H1 (cell line): Measurements from ENCODE around the gene ADAMTSL2. TPM values are rescaled to one million over a fixed set of nuclear protein-coding genes. Genes with fewer than 3 reads are reported as not detected.
A peak's percentile ranks its signal among the peaks of the same experiment; 100 is the strongest.

Experiments used
- CTCF ChIA-PET: fragments of 300-600 bp; sonication (Branson Sonifier 250); formaldehyde crosslinking; loops from one replicate; lab custom pipeline; 2021; ENCODE audit not compliant: partially characterized antibody; lab: Charles Lee
- POLR2A ChIA-PET: fragments of 300-600 bp; sonication (Branson Sonifier 250); formaldehyde crosslinking; loops from one replicate; lab custom pipeline; 2021; ENCODE audit warnings: inconsistent platforms; ENCODE audit not compliant: partially characterized antibody; lab: Charles Lee
- DNase-seq, 2 experiments: peaks; one replicate each; pipeline versions ENCODE4 v3.0.0 to v3.0.0-alpha.2; 2010 to 2022; ENCODE audit warnings: low spot score in 2 of 2, low read depth in 1 of 2, mixed read lengths in 1 of 2
- FAIRE-seq: peaks from 2 replicates; lab custom pipeline; 2011; peaks lifted over from hg19 to GRCh38; lab: Jason Lieb, UNC
- H2AFZ ChIP-seq: 2 replicates; pipeline ENCODE4 v1.8.1; 2012; ENCODE audit warnings: low read length, inconsistent platforms
- H2AK5ac ChIP-seq: 2 replicates; pipeline ENCODE4 v1.6.1; 2013; ENCODE audit warnings: low read depth, low read length
- H2BK120ac ChIP-seq: replicated peaks from 2 replicates; pipeline ENCODE3; 2013; ENCODE audit warnings: low read depth, low read length, inconsistent platforms
- H2BK12ac ChIP-seq: 2 replicates; pipeline ENCODE4 v1.6.1; 2013; ENCODE audit warnings: low read depth, low read length
- H2BK15ac ChIP-seq: 2 replicates; pipeline ENCODE4 v1.6.1; 2013; ENCODE audit warnings: low read length
- H2BK20ac ChIP-seq: 2 replicates; pipeline ENCODE4 v1.6.1; 2013; ENCODE audit warnings: low read length
- H2BK5ac ChIP-seq: 2 replicates; pipeline ENCODE4 v1.6.1; 2013; ENCODE audit warnings: low read depth, low read length
- H3K14ac ChIP-seq: 2 replicates; pipeline ENCODE4 v1.6.1; 2013; ENCODE audit warnings: inconsistent platforms; ENCODE audit not compliant: insufficient read length
- H3K18ac ChIP-seq: 2 replicates; pipeline ENCODE4 v1.6.1; 2013; ENCODE audit warnings: low read length; ENCODE audit errors: extremely low read depth
- H3K23ac ChIP-seq: 2 replicates; pipeline ENCODE4 v1.6.1; 2013; ENCODE audit warnings: inconsistent platforms; ENCODE audit not compliant: insufficient read length
- H3K23me2 ChIP-seq: 2 replicates; pipeline ENCODE4 v1.6.1; 2013; ENCODE audit warnings: low read depth, low read length
- H3K27ac ChIP-seq: 2 replicates; pipeline ENCODE4 v1.6.1; 2011; ENCODE audit warnings: low read depth, low read length, inconsistent platforms
- H3K27me3 ChIP-seq, 4 experiments: replicated peaks in 1 of 4; 1 replicate in 1 of 4; 2 replicates in 3 of 4; pipeline versions ENCODE4 v1.6.1 to v1.8.1; 2011 to 2013; ENCODE audit warnings: low read length in 3 of 4, mild to moderate bottlenecking in 3 of 4, inconsistent platforms in 2 of 4, mixed read lengths in 2 of 4, moderate library complexity in 1 of 4; ENCODE audit not compliant: control insufficient read depth in 3 of 4, insufficient read depth in 3 of 4; ENCODE audit errors: extremely low read depth in 1 of 4
- H3K36me3 ChIP-seq, 4 experiments: 2 replicates each; pipeline versions ENCODE4 v1.6.1 to v1.8.1; 2011 to 2013; ENCODE audit warnings: mild to moderate bottlenecking in 4 of 4, low read length in 3 of 4, moderate library complexity in 2 of 4, control low read depth in 1 of 4, inconsistent platforms in 1 of 4; ENCODE audit not compliant: insufficient read depth in 4 of 4, control insufficient read depth in 2 of 4
- H3K4ac ChIP-seq: replicated peaks from 2 replicates; pipeline ENCODE3; 2013; ENCODE audit warnings: low read length, low read depth, mixed read lengths, inconsistent platforms; ENCODE audit not compliant: insufficient read length
- H3K4me1 ChIP-seq, 4 experiments: replicated peaks in 1 of 4; 1 replicate in 1 of 4; 2 replicates in 3 of 4; pipeline versions ENCODE4 v1.6.1 to v1.8.1; 2011 to 2013; ENCODE audit warnings: low read length in 3 of 4, inconsistent platforms in 2 of 4, mixed read lengths in 1 of 4; ENCODE audit not compliant: insufficient read depth in 4 of 4, control insufficient read depth in 3 of 4
- H3K4me2 ChIP-seq, 2 experiments: 2 replicates each; pipeline versions ENCODE4 v1.6.1 to v1.8.1; 2011 to 2013; ENCODE audit warnings: low read depth in 2 of 2, low read length in 2 of 2, control low read depth in 1 of 2, inconsistent platforms in 1 of 2, mild to moderate bottlenecking in 1 of 2; ENCODE audit not compliant: insufficient read depth in 1 of 2
- H3K4me3 ChIP-seq, 4 experiments: fragments of 200-600, 300-600 bp in 1 of 4; sonication (generic), shearing (Covaris generic), sonication (Bioruptor Twin) in 1 of 4; 2 replicates each; pipeline versions ENCODE4 v1.5.1 to v1.8.1; 2011 to 2016; ENCODE audit warnings: low read length in 4 of 4, low read depth in 3 of 4, control low read depth in 2 of 4, inconsistent platforms in 2 of 4, mild to moderate bottlenecking in 2 of 4, mixed read lengths in 1 of 4, moderate library complexity in 1 of 4; ENCODE audit not compliant: insufficient read depth in 2 of 4; ENCODE audit errors: extremely low read depth in 1 of 4
- H3K56ac ChIP-seq: replicated peaks from 2 replicates; pipeline ENCODE3; 2013; ENCODE audit warnings: low read depth, mild to moderate bottlenecking, mixed read lengths, low read length, inconsistent platforms; ENCODE audit not compliant: insufficient read length
- H3K79me1 ChIP-seq: 2 replicates; pipeline ENCODE4 v1.6.1; 2013; ENCODE audit warnings: low read depth, low read length, control low read depth
- H3K79me2 ChIP-seq, 2 experiments: 2 replicates each; pipeline versions ENCODE4 v1.6.1 to v1.8.1; 2012 to 2013; ENCODE audit warnings: low read length in 2 of 2, mild to moderate bottlenecking in 2 of 2, inconsistent platforms in 1 of 2; ENCODE audit not compliant: insufficient read depth in 2 of 2, control insufficient read depth in 1 of 2
- H3K9ac ChIP-seq, 4 experiments: replicated peaks in 1 of 4; 1 replicate in 1 of 4; 2 replicates in 3 of 4; pipeline versions ENCODE4 v1.6.1 to v1.8.1; 2011 to 2013; ENCODE audit warnings: low read depth in 3 of 4, low read length in 3 of 4, control low read depth in 2 of 4, mild to moderate bottlenecking in 2 of 4, moderate library complexity in 2 of 4, inconsistent platforms in 1 of 4; ENCODE audit errors: extremely low read depth in 1 of 4
- H3K9me3 ChIP-seq, 2 experiments: 2 replicates each; pipeline versions ENCODE4 v1.6.1 to v1.8.1; 2012 to 2013; ENCODE audit warnings: mild to moderate bottlenecking in 2 of 2, moderate library complexity in 2 of 2, control low read depth in 1 of 2, inconsistent platforms in 1 of 2, low read depth in 1 of 2, low read length in 1 of 2, mixed read lengths in 1 of 2; ENCODE audit not compliant: insufficient read depth in 2 of 2
- H4K20me1 ChIP-seq, 2 experiments: replicated peaks in 1 of 2; 2 replicates each; pipeline versions ENCODE3 to v1.8.1; 2011 to 2013; ENCODE audit warnings: inconsistent platforms in 2 of 2, low read length in 2 of 2, mild to moderate bottlenecking in 1 of 2; ENCODE audit not compliant: insufficient read depth in 2 of 2, control insufficient read depth in 1 of 2
- H4K5ac ChIP-seq: 2 replicates; pipeline ENCODE4 v1.6.1; 2013; ENCODE audit warnings: low read length, low read depth, mixed read lengths, inconsistent platforms; ENCODE audit not compliant: insufficient read length
- H4K8ac ChIP-seq: 2 replicates; pipeline ENCODE4 v1.8.0; 2013; ENCODE audit warnings: mild to moderate bottlenecking, moderate library complexity, low read length, inconsistent platforms; ENCODE audit not compliant: insufficient read depth; ENCODE audit errors: extremely low read depth
- H4K91ac ChIP-seq: replicated peaks from 2 replicates; pipeline ENCODE3; 2013; ENCODE audit warnings: low read length, mixed read lengths, inconsistent platforms; ENCODE audit not compliant: insufficient read length
- CTBP2 ChIP-seq: IDR thresholded peaks from 2 replicates; pipeline ENCODE4 v1.7.0; 2011; ENCODE audit warnings: borderline replicate concordance, mild to moderate bottlenecking, moderate library complexity, mixed read lengths, low read length; ENCODE audit not compliant: insufficient read depth, insufficient read length
- E2F6 ChIP-seq: IDR thresholded peaks from 2 replicates; pipeline ENCODE4 v1.6.1; 2012; ENCODE audit warnings: inconsistent platforms
- FOSL1 ChIP-seq: IDR thresholded peaks from 2 replicates; pipeline ENCODE4 v1.6.1; 2011; ENCODE audit warnings: mild to moderate bottlenecking, low read depth, low read length, moderate library complexity; ENCODE audit not compliant: insufficient read depth
- RAD21 ChIP-seq, 2 experiments: IDR thresholded peaks in 1 of 2; conservative IDR thresholded peaks in 1 of 2; 2 replicates each; pipeline ENCODE4 v1.6.1; 2011; ENCODE audit warnings: low read depth in 2 of 2, low read length in 2 of 2, improper control_type of control experiment in 1 of 2, inconsistent platforms in 1 of 2, mild to moderate bottlenecking in 1 of 2, moderate library complexity in 1 of 2
- WGBS, 2 experiments: shearing (Covaris generic) in 1 of 2; methylation state at CpG; one replicate each; pipeline versions ENCODE4 v1.1.6 to v1.1.7; 2013 to 2015; ENCODE audit warnings: low lambda C conversion rate in 2 of 2, mixed read lengths in 2 of 2, inconsistent platforms in 1 of 2, low coverage in 1 of 2, missing lambda C conversion rate in 1 of 2; ENCODE audit not compliant: insufficient replicate concordance in 2 of 2, insufficient coverage in 1 of 2, insufficient read length in 1 of 2; ENCODE audit errors: extremely low coverage in 1 of 2, missing lambda C conversion rate in 1 of 2; 5-methylcytosine and 5-hydroxymethylcytosine counted together
- polyA plus RNA-seq, 7 experiments: library from polyadenylated mRNA; depleted of rRNA in 3 of 7; stranded (reverse) in 5 of 7; unstranded in 2 of 7; fragments of >200 nt in 5 of 7; fragments of 200-250 nt in 2 of 7; gene quantifications; 1 replicate in 5 of 7; 2 replicates in 1 of 7; 4 replicates in 1 of 7; pipeline versions ENCODE4 v1.2.1 to v1.2.3, GENCODE V29; 2011 to 2013; ENCODE audit warnings: missing spikeins in 2 of 7, mixed read lengths in 2 of 7
- total RNA-seq: library from RNA; stranded (reverse); fragmentation: NEBNext Ultra II Directional; extraction: Animal tissue kit (Norgen Biotek cat#: 25700); gene quantifications from 2 replicates; pipeline ENCODE4 v1.2.1, GENCODE V29; 2021
- TF ChIP-seq, protein P1 (sequence below): IDR thresholded peaks from 2 replicates; pipeline ENCODE4 v1.6.1; 2012; ENCODE audit warnings: inconsistent platforms
- TF ChIP-seq, protein P2 (sequence below), 3 experiments: IDR thresholded peaks; 1 replicate in 2 of 3; 2 replicates in 1 of 3; pipeline versions ENCODE4 v1.5.1 to v1.6.1; 2011; ENCODE audit warnings: low read length in 3 of 3, mild to moderate bottlenecking in 3 of 3, inconsistent platforms in 2 of 3, low read depth in 1 of 3, moderate library complexity in 1 of 3; ENCODE audit not compliant: insufficient read depth in 1 of 3; ENCODE audit errors: control extremely low read depth in 1 of 3

ADAMTSL2 gene
- total and polyA plus RNA-seq, 2 of the 8 experiments (the other 6 are each of a cell fraction or from before 2014, with no cell fraction given) = 0.74 to 0.76 TPM

DNA sequence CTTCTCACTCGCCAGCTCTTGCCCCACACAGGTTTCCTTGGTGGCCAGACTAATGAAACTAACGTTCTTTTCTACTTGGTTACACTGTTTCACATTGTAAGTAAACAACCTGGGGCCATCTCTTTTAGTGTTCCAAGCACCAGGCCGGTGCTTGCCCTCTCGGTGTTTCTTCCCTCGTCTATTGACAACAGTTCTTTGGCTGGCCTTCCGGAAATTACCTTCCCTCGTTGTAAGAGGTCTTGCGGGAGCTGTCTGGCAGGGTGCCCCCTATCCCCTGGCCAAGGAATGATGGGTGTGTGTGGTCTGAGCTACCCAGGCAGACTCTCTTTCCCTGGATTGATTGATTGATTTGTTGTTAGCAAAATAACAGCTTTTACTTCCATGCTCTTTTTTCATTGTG lies 8.8 kb upstream of the ADAMTSL2 start:
- H3K9me3 ChIP-seq = no peaks in the 10 kb centered on the region
- WGBS, 2 experiments = 69% methylated on average over 8 of the region's 8 CpGs; no CpG with 5 or more reads in 1 of the 2 experiments
- no peak overlapping the region; a peak in 1 of 4 replicates for H3K4me2 ChIP-seq
- H3K56ac ChIP-seq = no peak overlapping the region
- no peak overlapping the region for H2BK20ac ChIP-seq
- no peak overlapping the region for H4K91ac ChIP-seq
- H4K8ac ChIP-seq = no peak overlapping the region
- no peaks in the 10 kb centered on the region for H3K79me2 ChIP-seq
- ChIA-PET CTCF (interaction anchor here (0.9 to 2.7 kb wide), 9 partner anchors 8 to 201 kb away, joined by 3 to 14 read pairs (median 4); partner anchors contain the start of gene ADAMTSL2), POLR2A (interaction anchor here (0.9 to 2.0 kb wide), 2 partner anchors 8 to 35 kb away, joined by 3 to 9 read pairs; no protein-coding TSS in a partner anchor)
- no peaks in the 10 kb centered on the region for H3K36me3 ChIP-seq
- FAIRE-seq = no peak
- H3K27ac ChIP-seq = no peak overlapping the region
- no peak overlapping the region for H3K23ac ChIP-seq
- H3K27me3 ChIP-seq = peaks cover 0 to 5% (median 2%) of the 10 kb centered on the region in 4 experiments; a peak in 4 of 7 replicates
- no peak overlapping the region for H4K5ac ChIP-seq
- no peak overlapping the region for H3K9ac ChIP-seq
- H3K4me3 ChIP-seq = no peak overlapping the region
- no peak overlapping the region for H3K14ac ChIP-seq
- H3K4me1 ChIP-seq = peaks cover 4 to 33% (median 30%) of the 10 kb centered on the region in 4 experiments
- H2BK12ac ChIP-seq = peak overlapping the region; percentile 94
- no peaks in the 10 kb centered on the region for H4K20me1 ChIP-seq
- H2BK15ac ChIP-seq = no peak overlapping the region
- H3K23me2 ChIP-seq = no peaks in the 10 kb centered on the region; the same call in 1 of the 2 replicates
- DNase-seq = no peak
- H3K18ac ChIP-seq = no peak overlapping the region
- peak overlapping the region; percentile 84; the same call in 1 of the 2 replicates for H2BK5ac ChIP-seq
- H2AK5ac ChIP-seq = no peak overlapping the region
- H3K4ac ChIP-seq = no peak overlapping the region
- peak overlapping the region; percentile 77 for H2BK120ac ChIP-seq
- TF ChIP-seq, protein P1, sequence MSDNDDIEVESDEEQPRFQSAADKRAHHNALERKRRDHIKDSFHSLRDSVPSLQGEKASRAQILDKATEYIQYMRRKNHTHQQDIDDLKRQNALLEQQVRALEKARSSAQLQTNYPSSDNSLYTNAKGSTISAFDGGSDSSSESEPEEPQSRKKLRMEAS = peak; percentile 51; the same call in 1 of the 2 replicates
- no peak for TF ChIP-seq FOSL1
- TF ChIP-seq, protein P2, sequence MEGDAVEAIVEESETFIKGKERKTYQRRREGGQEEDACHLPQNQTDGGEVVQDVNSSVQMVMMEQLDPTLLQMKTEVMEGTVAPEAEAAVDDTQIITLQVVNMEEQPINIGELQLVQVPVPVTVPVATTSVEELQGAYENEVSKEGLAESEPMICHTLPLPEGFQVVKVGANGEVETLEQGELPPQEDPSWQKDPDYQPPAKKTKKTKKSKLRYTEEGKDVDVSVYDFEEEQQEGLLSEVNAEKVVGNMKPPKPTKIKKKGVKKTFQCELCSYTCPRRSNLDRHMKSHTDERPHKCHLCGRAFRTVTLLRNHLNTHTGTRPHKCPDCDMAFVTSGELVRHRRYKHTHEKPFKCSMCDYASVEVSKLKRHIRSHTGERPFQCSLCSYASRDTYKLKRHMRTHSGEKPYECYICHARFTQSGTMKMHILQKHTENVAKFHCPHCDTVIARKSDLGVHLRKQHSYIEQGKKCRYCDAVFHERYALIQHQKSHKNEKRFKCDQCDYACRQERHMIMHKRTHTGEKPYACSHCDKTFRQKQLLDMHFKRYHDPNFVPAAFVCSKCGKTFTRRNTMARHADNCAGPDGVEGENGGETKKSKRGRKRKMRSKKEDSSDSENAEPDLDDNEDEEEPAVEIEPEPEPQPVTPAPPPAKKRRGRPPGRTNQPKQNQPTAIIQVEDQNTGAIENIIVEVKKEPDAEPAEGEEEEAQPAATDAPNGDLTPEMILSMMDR (IDR thresholded peaks at IDR 0.05; ENCODE audit: control extremely low read depth in 1 of 3, insufficient read depth in 1 of 3, low read depth in 1 of 3, low read length in 3 of 3) = peak in 2 of 3 experiments; percentile 9 to 43; a peak in 1 of 4 replicates
- TF ChIP-seq RAD21 (IDR thresholded peaks at IDR 0.05 in 1 of 2, conservative IDR thresholded peaks at IDR 0.05 in 1 of 2; ENCODE audit: low read depth in 2 of 2, low read length in 2 of 2) = peak in 1 of 2 experiments; percentile 13; a peak in 1 of 4 replicates
- TF ChIP-seq E2F6 = 0 out of 2 replicates have a peak, but pooled peaks have one; percentile 30
- TF ChIP-seq CTBP2 = no peak
- H3K79me1 ChIP-seq = no peaks in the 10 kb centered on the region
- no peak overlapping the region for H2AFZ ChIP-seq
